Choroid plexus epithelial cell (primary cell): ENCODE results near the gene RALGAPA2.

ENCODE experiments used
- DNase-seq: peaks from one replicate; pipeline ENCODE4 v3.0.0-alpha.2; 2010; ENCODE audit warnings: low read depth
- H3K4me3 ChIP-seq: 2 replicates; pipeline ENCODE4 v1.5.1; 2011; ENCODE audit warnings: low read depth, mild to moderate bottlenecking, control low read depth, low read length, moderate library complexity
- TF ChIP-seq, protein P1 (sequence below): conservative IDR thresholded peaks from 2 replicates; pipeline ENCODE4 v1.5.1; 2011; ENCODE audit warnings: low read depth, mild to moderate bottlenecking, control low read depth, inconsistent platforms, low read length, moderate library complexity

RALGAPA2 gene

DNA sequence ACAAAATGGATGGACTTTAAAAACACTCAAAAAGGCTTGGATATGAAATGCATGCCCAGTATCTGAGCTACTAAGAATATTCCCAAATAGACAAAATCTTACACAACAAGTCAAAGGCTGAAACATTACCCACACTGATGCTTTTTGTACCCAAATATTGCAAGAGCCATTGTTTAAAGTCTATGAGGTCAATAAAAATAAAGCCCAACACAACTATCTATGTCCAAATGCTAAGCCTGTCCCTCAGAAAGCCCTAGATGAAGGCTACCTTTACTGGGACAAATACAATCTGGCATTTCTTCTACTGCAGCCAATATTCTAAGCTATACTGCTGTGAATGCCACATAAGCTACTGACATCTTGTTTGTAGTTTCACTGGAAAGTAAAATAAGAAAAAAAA, 54.3 kb downstream of the RALGAPA2 start:
- DNase-seq: no peak
- no peak overlapping the region for H3K4me3 ChIP-seq
- TF ChIP-seq, protein P1, sequence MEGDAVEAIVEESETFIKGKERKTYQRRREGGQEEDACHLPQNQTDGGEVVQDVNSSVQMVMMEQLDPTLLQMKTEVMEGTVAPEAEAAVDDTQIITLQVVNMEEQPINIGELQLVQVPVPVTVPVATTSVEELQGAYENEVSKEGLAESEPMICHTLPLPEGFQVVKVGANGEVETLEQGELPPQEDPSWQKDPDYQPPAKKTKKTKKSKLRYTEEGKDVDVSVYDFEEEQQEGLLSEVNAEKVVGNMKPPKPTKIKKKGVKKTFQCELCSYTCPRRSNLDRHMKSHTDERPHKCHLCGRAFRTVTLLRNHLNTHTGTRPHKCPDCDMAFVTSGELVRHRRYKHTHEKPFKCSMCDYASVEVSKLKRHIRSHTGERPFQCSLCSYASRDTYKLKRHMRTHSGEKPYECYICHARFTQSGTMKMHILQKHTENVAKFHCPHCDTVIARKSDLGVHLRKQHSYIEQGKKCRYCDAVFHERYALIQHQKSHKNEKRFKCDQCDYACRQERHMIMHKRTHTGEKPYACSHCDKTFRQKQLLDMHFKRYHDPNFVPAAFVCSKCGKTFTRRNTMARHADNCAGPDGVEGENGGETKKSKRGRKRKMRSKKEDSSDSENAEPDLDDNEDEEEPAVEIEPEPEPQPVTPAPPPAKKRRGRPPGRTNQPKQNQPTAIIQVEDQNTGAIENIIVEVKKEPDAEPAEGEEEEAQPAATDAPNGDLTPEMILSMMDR: no peak

DNA sequence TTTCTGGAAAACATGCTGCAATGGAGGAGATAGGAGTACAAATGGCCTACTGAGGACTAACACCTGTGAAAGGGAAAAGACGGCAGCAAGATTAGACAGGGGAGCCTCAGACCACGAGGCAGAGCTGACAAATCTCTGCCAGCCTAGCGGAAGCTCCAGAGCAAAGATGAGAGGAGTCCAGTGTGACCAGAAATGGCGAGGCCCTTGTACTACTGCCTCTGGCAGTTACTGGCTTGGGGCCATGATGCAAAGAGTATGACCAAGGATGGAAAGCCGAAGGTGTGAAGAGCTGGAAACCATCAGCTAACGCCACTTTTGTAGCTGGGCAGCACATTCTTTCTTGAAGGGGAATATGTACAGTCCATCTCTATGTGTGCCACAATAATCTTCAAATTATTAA, 55.4 kb downstream of the RALGAPA2 start:
- H3K4me3 ChIP-seq: no peak overlapping the region
- TF ChIP-seq, protein P1: no peak
- no peak for DNase-seq

DNA sequence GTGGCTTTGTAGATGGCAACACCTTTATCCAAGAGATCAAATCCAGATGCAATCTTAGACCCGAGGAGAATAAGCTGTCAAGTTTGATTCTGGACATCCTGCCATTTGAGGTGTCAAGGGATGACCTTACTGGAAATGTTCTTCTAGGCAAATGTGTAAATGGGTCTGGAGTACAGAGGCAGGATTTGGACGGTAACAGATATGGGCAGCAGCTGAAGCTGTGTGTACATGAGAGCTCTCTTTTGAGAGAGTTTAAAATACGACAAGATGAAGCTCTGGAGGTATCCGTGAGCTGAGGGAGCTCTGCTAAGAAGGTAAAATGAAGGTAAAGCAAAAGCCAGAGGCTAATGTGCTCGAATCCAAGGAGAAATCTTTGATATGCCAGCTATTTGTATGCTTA, 56.6 kb downstream of the RALGAPA2 start:
- TF ChIP-seq, protein P1: no peak
- H3K4me3 ChIP-seq: no peak overlapping the region
- no peak for DNase-seq

DNA sequence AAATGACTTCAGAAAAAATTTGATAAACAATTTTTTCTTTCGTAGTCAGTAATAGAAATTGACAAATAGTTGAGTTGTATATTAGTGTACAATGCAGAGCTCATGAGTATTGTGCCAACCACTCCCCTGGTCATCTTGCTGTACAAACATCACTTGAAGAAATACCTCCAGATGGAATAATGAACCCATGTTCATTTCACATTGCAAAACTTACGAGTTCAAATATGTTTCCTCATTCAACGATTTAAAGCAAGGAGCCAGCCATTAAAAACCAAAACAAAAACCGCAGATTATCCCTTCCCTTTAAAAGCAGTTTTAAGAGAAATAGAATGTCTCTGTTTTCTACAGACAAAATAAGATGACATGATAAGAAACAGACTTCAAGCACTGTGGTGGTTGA, 62.5 kb downstream of the RALGAPA2 start:
- DNase-seq: no peak
- no peak overlapping the region for H3K4me3 ChIP-seq
- TF ChIP-seq, protein P1: no peak

DNA sequence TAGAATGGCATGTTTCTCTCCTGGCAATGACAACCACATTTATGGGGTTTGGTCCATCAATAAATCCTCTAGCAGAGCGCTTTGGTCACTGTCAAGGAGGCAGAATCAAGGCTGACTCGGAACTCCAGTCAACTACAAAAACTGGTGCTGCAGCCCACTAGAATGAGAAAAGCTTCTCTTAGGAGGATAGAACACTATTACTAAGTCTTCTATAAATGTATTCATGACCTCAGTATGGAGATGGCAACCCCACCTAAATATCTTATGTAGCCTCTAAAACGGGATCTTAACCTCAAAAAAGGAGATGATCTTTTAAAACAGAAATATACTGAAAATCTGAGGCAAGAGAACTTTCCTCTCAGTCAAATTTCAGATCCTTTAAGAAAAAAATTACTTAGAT, 68.5 kb downstream of the RALGAPA2 start:
- no peak overlapping the region for H3K4me3 ChIP-seq
- DNase-seq: no peak
- TF ChIP-seq, protein P1: no peak

DNA sequence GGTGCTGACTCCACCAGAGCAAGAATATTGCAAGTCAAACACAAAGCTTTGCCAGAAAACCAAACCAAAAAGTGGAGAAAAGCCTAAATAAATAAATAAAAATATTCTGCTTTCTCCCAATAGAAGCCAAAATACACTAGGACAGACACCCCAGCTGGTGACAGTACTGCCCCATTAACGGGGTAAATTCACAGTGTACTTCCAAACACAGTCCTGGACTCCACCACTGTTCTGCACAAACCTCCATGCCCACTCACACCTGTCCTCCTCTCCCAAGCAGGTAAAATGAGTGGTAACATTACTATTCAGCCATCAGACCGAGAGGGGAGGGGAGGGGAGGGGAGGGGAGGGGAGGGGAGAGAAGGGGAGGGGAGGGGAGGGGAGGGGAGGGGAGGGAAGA, 70.7 kb downstream of the RALGAPA2 start:
- DNase-seq: no peak
- no peak overlapping the region for H3K4me3 ChIP-seq
- TF ChIP-seq, protein P1: no peak

DNA sequence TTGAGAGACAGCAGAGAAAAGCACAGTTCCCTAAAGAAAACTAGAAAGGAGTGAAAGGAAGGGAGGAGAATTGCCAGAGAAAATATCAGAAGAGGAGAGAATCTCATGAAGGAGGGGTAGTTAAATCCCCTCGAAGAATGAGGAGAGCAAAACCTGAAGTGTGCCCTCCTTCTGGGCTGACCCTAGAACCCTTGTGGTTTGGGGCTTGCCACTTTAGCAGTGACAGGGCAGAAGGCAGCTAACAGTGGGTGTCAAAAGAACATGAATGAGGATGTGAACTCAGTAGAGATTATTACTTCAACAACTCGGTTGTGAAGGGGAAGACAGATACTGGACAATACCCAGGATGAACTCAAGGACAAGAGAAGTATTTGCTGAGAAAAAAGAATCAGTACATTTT, 73.6 kb downstream of the RALGAPA2 start:
- H3K4me3 ChIP-seq: no peak overlapping the region
- TF ChIP-seq, protein P1: no peak
- DNase-seq: no peak
